ENCODE measurements around the gene MTCL3.

- TF ChIP-seq CTCF (IDR thresholded peaks at IDR 0.05; ENCODE audit: poor library complexity) (no peak), EZH2phosphoT487 (IDR thresholded peaks at IDR 0.05; ENCODE audit: low read depth, severe bottlenecking, unreplicated experiment) (no peak)
These were observed 58.7 kb downstream of the MTCL3 start for GRCh38 chr6:127460465-127460864.

Data from hepatocyte (in vitro differentiated cells).